ENCODE results near the gene TMEM43.

DNA sequence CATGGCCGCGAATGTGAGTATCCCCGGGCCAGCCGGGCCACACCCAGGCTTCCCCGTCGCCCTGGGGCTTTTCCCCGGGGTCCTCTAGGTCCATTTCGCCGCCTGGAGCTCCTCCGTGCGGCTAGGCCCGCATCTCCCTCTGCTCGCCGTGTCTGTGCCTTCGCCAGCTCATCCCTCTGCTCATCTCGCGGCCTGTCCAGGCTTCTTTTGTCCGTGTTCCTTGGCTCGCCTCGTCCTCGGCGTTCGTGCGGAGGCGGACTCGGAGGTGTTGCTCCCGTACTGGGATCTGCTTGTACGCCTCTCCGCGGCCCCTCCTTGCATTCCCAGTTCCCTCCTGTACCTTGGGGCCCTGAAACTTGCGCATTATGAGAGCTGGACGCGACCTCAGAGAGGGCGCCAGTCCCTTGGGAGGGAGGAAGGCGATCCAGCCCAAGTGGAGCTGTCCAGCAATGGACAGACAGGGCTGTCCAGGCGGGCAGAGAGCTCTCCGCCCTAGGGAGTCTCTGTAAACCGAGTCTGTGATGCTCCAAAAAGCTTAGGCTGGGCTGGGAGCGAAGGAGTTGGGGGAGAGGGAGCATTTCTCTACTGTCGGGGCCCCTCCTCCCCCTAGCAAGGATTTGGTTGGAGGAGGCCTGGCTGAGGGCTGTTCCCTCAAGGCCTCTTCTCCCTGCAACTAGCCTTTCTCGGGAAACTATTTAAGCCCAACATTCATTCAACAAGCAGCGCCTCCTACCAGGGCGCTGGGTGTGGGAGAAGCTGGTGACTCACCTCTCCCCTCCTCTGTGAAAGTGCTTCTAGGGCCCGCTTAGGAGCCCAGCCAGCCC lies 553 bp downstream of the TMEM43 start:
- TF ChIP-seq, protein P1, sequence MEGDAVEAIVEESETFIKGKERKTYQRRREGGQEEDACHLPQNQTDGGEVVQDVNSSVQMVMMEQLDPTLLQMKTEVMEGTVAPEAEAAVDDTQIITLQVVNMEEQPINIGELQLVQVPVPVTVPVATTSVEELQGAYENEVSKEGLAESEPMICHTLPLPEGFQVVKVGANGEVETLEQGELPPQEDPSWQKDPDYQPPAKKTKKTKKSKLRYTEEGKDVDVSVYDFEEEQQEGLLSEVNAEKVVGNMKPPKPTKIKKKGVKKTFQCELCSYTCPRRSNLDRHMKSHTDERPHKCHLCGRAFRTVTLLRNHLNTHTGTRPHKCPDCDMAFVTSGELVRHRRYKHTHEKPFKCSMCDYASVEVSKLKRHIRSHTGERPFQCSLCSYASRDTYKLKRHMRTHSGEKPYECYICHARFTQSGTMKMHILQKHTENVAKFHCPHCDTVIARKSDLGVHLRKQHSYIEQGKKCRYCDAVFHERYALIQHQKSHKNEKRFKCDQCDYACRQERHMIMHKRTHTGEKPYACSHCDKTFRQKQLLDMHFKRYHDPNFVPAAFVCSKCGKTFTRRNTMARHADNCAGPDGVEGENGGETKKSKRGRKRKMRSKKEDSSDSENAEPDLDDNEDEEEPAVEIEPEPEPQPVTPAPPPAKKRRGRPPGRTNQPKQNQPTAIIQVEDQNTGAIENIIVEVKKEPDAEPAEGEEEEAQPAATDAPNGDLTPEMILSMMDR (IDR thresholded peaks at IDR 0.05; ENCODE audit: low read length), result no peak; the same call in 1 of the 2 replicates
- no peak for TF ChIP-seq EZH2 (IDR thresholded peaks at IDR 0.05; ENCODE audit: borderline replicate concordance, low read length)

Measured in OCI-LY1 (cell line).